Activated CD4-positive, alpha-beta T cell treated with anti-CD3 and anti-CD28 coated beads, Interleukin-2, Interleukin-6, amounts not matched to agents 100 ng/mL and 50 ng/mL, durations not matched to agents 16 hours and 8 hours (primary cell): Measurements from ENCODE around the gene TTBK1.
A peak's percentile ranks its signal among the peaks of the same experiment; 100 is the strongest.

Source experiments
- DNase-seq: peaks from one replicate; pipeline ENCODE4 v3.0.0-alpha.2; 2020

The TTBK1 gene

GRCh38 chr6:43307451-43308100, 64.3 kb downstream of the TTBK1 start:
- DNase-seq = no peak

GRCh38 chr6:43308101-43308989, 65.1 kb downstream of the TTBK1 start, which contains the start of gene CRIP3:
Gene CRIP3, minus strand, starts transcription at chr6:43308826. Its CDS starts 34 bp downstream, at chr6:43308792.
- peak; percentile 52 for DNase-seq

- DNase-seq = no peak
Observed at GRCh38 chr6:43308990-43309477, 65.8 kb downstream of the TTBK1 start.

GRCh38 chr6:43310134-43310533, 66.9 kb downstream of the TTBK1 start:
- no peak for DNase-seq

GRCh38 chr6:43310624-43311023, 67.3 kb downstream of the TTBK1 start:
- no peak for DNase-seq

GRCh38 chr6:43311666-43312065, 68.4 kb downstream of the TTBK1 start:
- no peak for DNase-seq

GRCh38 chr6:43313813-43314212, 70.5 kb downstream of the TTBK1 start:
- DNase-seq = no peak

- no peak for DNase-seq
Observed at GRCh38 chr6:43318011-43318410, 74.7 kb downstream of the TTBK1 start.

GRCh38 chr6:43325876-43326275, 82.6 kb downstream of the TTBK1 start:
- DNase-seq = no peak

- no peak for DNase-seq
Observed at GRCh38 chr6:43328528-43328927, 85.2 kb downstream of the TTBK1 start.

GRCh38 chr6:43331470-43331869, 88.2 kb downstream of the TTBK1 start:
- no peak for DNase-seq

GRCh38 chr6:43331891-43332290, 88.6 kb downstream of the TTBK1 start:
- no peak for DNase-seq

- DNase-seq = no peak
Observed at GRCh38 chr6:43334466-43335095, 91.3 kb downstream of the TTBK1 start.

- DNase-seq = no peak
Observed at GRCh38 chr6:43335469-43335868, 92.2 kb downstream of the TTBK1 start.

- DNase-seq = no peak
Observed at GRCh38 chr6:43336382-43336781, 93.1 kb downstream of the TTBK1 start.
